OCI-LY1 (cell line): Measurements from ENCODE around the gene CACNA2D3.

Source experiments
- H2AFZ ChIP-seq: fragments of 200-600 bp; sonication (generic), shearing (Covaris generic); 2 replicates; pipeline ENCODE4 v1.6.0; 2014; ENCODE audit warnings: antibody characterized with exemption, mild to moderate bottlenecking, low read length
- H3F3A ChIP-seq: fragments of 200-600 bp; sonication (generic), shearing (Covaris generic); 2 replicates; pipeline ENCODE4 v1.6.0; 2014; ENCODE audit warnings: mild to moderate bottlenecking, antibody characterized with exemption, low read length, moderate library complexity; ENCODE audit not compliant: insufficient read depth
- H3K27ac ChIP-seq: fragments of 200-600 bp; sonication (generic); 2 replicates; pipeline ENCODE4 v1.5.1; 2014; ENCODE audit warnings: low read length, mixed run types, mild to moderate bottlenecking, low read depth; ENCODE audit not compliant: poor library complexity, severe bottlenecking
- H3K27me3 ChIP-seq: fragments of 200-600 bp; sonication (generic); 2 replicates; pipeline ENCODE4 v1.6.0; 2014; ENCODE audit warnings: antibody characterized with exemption, mild to moderate bottlenecking, low read length, moderate library complexity; ENCODE audit not compliant: insufficient read depth
- H3K36me3 ChIP-seq: fragments of 200-600 bp; sonication (generic); 2 replicates; pipeline ENCODE4 v1.6.1; 2014; ENCODE audit warnings: mild to moderate bottlenecking, antibody characterized with exemption, low read length, moderate library complexity, mixed read lengths; ENCODE audit not compliant: insufficient read depth
- H3K4me1 ChIP-seq: fragments of 200-600 bp; sonication (generic); 2 replicates; pipeline ENCODE4 v1.5.1; 2014; ENCODE audit warnings: mild to moderate bottlenecking, low read length, moderate library complexity; ENCODE audit not compliant: insufficient read depth, severe bottlenecking
- H3K4me2 ChIP-seq: fragments of 200-600 bp; sonication (generic), shearing (Covaris generic); 2 replicates; pipeline ENCODE4 v1.6.1; 2014; ENCODE audit warnings: low read length
- H3K4me3 ChIP-seq: fragments of 200-600 bp; sonication (generic); 2 replicates; pipeline ENCODE4 v1.5.1; 2014; ENCODE audit warnings: low read length, low read depth, mild to moderate bottlenecking, mixed read lengths; ENCODE audit not compliant: poor library complexity, severe bottlenecking
- H3K79me2 ChIP-seq: fragments of 200-600 bp; shearing (Covaris generic); 2 replicates; pipeline ENCODE4 v1.6.1; 2016; ENCODE audit warnings: mixed run types, low read length, mixed read lengths; ENCODE audit not compliant: insufficient read depth
- H3K9ac ChIP-seq: fragments of 200-600 bp; sonication (generic), shearing (Covaris generic); 2 replicates; pipeline ENCODE4 v1.6.1; 2014; ENCODE audit warnings: mild to moderate bottlenecking, low read length, mixed read lengths
- H3K9me2 ChIP-seq: fragments of 200-600 bp; sonication (generic), shearing (Covaris generic); 2 replicates; pipeline ENCODE4 v1.6.1; 2014; ENCODE audit warnings: low read depth, mild to moderate bottlenecking, low read length, mixed read lengths
- H3K9me3 ChIP-seq: fragments of 200-600 bp; shearing (Covaris generic); 2 replicates; pipeline ENCODE4 v1.6.1; 2014; ENCODE audit warnings: low read length, mixed read lengths
- H4K20me1 ChIP-seq: fragments of 200-600 bp; sonication (generic), shearing (Covaris generic); 2 replicates; pipeline ENCODE4 v1.6.0; 2016; ENCODE audit warnings: mild to moderate bottlenecking, low read length; ENCODE audit not compliant: insufficient read depth
- CTCF ChIP-seq: fragments of 200-600 bp; sonication (generic), shearing (Covaris generic); IDR thresholded peaks from 2 replicates; pipeline ENCODE4 v1.5.1; 2017; ENCODE audit warnings: mild to moderate bottlenecking, antibody characterized with exemption, low read length, moderate library complexity, mixed read lengths
- EZH2 ChIP-seq: fragments of 200-600 bp; sonication (generic), shearing (Covaris generic); IDR thresholded peaks from 2 replicates; pipeline ENCODE4 v1.8.0; 2017; ENCODE audit warnings: borderline replicate concordance, mixed run types, mild to moderate bottlenecking, antibody characterized with exemption, low read length, moderate library complexity, mixed read lengths

Gene CACNA2D3

DNA sequence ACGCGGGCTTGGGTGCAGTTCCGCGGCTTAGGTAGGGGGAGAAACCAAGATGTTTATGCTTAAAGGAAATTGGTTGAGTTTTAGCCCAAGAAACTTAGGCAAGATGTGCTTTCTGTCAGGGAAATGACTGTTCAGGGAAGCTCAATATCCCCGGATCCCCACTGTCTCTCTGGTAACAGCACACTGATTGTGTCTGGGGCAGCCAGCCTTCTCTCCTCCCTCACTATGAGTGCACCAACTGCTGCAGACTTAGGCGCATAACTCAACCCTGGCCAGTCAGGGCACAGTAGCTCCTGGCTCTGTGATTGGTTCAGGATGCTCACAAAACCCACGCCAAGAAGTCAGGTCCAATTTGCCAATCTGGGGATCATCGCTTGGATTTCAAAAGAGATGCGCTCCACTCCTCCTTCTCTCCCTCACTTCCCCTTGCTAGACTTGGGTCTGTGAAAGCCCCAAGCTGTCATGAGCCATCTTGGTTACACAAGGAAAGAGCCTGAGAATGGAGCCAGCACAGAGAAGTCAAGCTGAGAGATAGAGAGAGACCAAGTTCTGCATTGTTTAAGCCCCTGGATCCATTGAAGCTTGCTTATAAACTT, 42.5 kb upstream of the CACNA2D3 start:
- H3K4me2 ChIP-seq: no peak overlapping the region
- no peaks in the 10 kb centered on the region for H3K27me3 ChIP-seq
- H3K9ac ChIP-seq: no peak overlapping the region
- H3F3A ChIP-seq: no peaks in the 10 kb centered on the region
- TF ChIP-seq EZH2 (no peak), CTCF (no peak)
- no peaks in the 10 kb centered on the region for H3K9me3 ChIP-seq
- H3K36me3 ChIP-seq: no peaks in the 10 kb centered on the region
- H4K20me1 ChIP-seq: no peaks in the 10 kb centered on the region
- no peaks in the 10 kb centered on the region for H3K79me2 ChIP-seq
- no peak overlapping the region for H2AFZ ChIP-seq
- H3K4me3 ChIP-seq: no peak overlapping the region
- H3K27ac ChIP-seq: no peak overlapping the region
- no peaks in the 10 kb centered on the region for H3K9me2 ChIP-seq
- no peaks in the 10 kb centered on the region for H3K4me1 ChIP-seq

- Histone ChIP-seq H3F3A (no peaks in the 10 kb centered on the region), H3K27me3 (no peaks in the 10 kb centered on the region), H3K4me2 (no peak overlapping the region), H4K20me1 (no peaks in the 10 kb centered on the region), H3K9me2 (no peaks in the 10 kb centered on the region), H2AFZ (no peak overlapping the region), H3K9ac (no peak overlapping the region), H3K36me3 (no peaks in the 10 kb centered on the region), H3K9me3 (no peaks in the 10 kb centered on the region), H3K27ac (no peak overlapping the region), H3K4me1 (no peaks in the 10 kb centered on the region), H3K79me2 (no peaks in the 10 kb centered on the region), H3K4me3 (no peak overlapping the region)
- TF ChIP-seq CTCF: no peak
- TF ChIP-seq EZH2: no peak
These were observed 38.4 kb upstream of the CACNA2D3 start for GRCh38 chr3:54083921-54084320.

GRCh38 chr3:54085936-54086335, 36.4 kb upstream of the CACNA2D3 start:
- Histone ChIP-seq H2AFZ (no peak overlapping the region), H3K4me1 (no peaks in the 10 kb centered on the region), H3K9me3 (no peaks in the 10 kb centered on the region), H3F3A (no peaks in the 10 kb centered on the region), H3K36me3 (no peaks in the 10 kb centered on the region), H3K27ac (no peak overlapping the region), H3K9me2 (no peaks in the 10 kb centered on the region), H3K27me3 (no peaks in the 10 kb centered on the region), H3K4me3 (no peak overlapping the region), H4K20me1 (no peaks in the 10 kb centered on the region), H3K9ac (no peak overlapping the region), H3K79me2 (no peaks in the 10 kb centered on the region), H3K4me2 (no peak overlapping the region)
- TF ChIP-seq EZH2 (no peak), CTCF (no peak)
